ENCODE measurements around the gene TC2N.
"Not testable (repeated sequence)": the region's sequence is repeated elsewhere in the genome, so short reads cannot be mapped to it uniquely, and the experiment has no call there.

The TC2N gene

GRCh38 chr14:91817566-91818325 is 49.6 kb downstream of the TC2N start:
- POLR2A ChIA-PET: interaction anchor here (0.6 kb wide), 1 partner anchor 80 kb away, joined by 4 read pairs; no protein-coding TSS in a partner anchor
- TF ChIP-seq CTCF (IDR thresholded peaks at IDR 0.05; ENCODE audit: control extremely low read depth, extremely low read depth, low read depth, missing control alignments): no peak
- CTCF ChIA-PET: no interaction called here
- no peak for DNase-seq (ENCODE audit: extremely low spot score)

GRCh38 chr14:91814317-91814716 is 53.0 kb downstream of the TC2N start:
- ChIA-PET POLR2A (no interaction called here), CTCF (interaction anchor here (1.3 kb wide), 1 partner anchor 9 kb away, joined by 4 read pairs; no protein-coding TSS in a partner anchor)
- no peak for TF ChIP-seq CTCF (IDR thresholded peaks at IDR 0.05; ENCODE audit: control extremely low read depth, extremely low read depth, low read depth, missing control alignments)
- DNase-seq (ENCODE audit: extremely low spot score): no peak

GRCh38 chr14:91810699-91811098 is 56.6 kb downstream of the TC2N start:
- CTCF ChIA-PET: interaction anchor here (1.1 to 1.4 kb wide), 2 partner anchors 9 to 52 kb away, joined by 3 to 4 read pairs; no protein-coding TSS in a partner anchor
- no peak for DNase-seq (ENCODE audit: extremely low spot score)
- POLR2A ChIA-PET: no interaction called here
- TF ChIP-seq CTCF (IDR thresholded peaks at IDR 0.05; ENCODE audit: control extremely low read depth, extremely low read depth, low read depth, missing control alignments): no peak

GRCh38 chr14:91806716-91807115 is 60.6 kb downstream of the TC2N start:
- no peak for DNase-seq (ENCODE audit: extremely low spot score)
- ChIA-PET CTCF (no interaction called here), POLR2A (no interaction called here)
- no peak for TF ChIP-seq CTCF (IDR thresholded peaks at IDR 0.05; ENCODE audit: control extremely low read depth, extremely low read depth, low read depth, missing control alignments)

GRCh38 chr14:91806094-91806493 is 61.2 kb downstream of the TC2N start:
- CTCF ChIA-PET; POLR2A ChIA-PET; DNase-seq (ENCODE audit: extremely low spot score): not testable (repeated sequence)

- ChIA-PET POLR2A (no interaction called here), CTCF (no interaction called here)
- TF ChIP-seq CTCF (IDR thresholded peaks at IDR 0.05; ENCODE audit: control extremely low read depth, extremely low read depth, low read depth, missing control alignments): no peak
- no peak for DNase-seq (ENCODE audit: extremely low spot score)
Measured at GRCh38 chr14:91805659-91806058, 61.7 kb downstream of the TC2N start.

GRCh38 chr14:91801358-91801757 is 66.0 kb downstream of the TC2N start:
- ChIA-PET POLR2A (no interaction called here), CTCF (interaction anchor here (1.3 to 2.2 kb wide), 3 partner anchors 10 to 22 kb away, joined by 3 to 7 read pairs (median 3); no protein-coding TSS in a partner anchor)
- no peak for DNase-seq (ENCODE audit: extremely low spot score)
- TF ChIP-seq CTCF (IDR thresholded peaks at IDR 0.05; ENCODE audit: control extremely low read depth, extremely low read depth, low read depth, missing control alignments): no peak
